KMS-11 (cell line): ENCODE measurements around the gene P2RY2.
A peak's percentile ranks its signal among the peaks of the same experiment; 100 is the strongest.

Source experiments
- H2AFZ ChIP-seq: fragments of 200-600 bp; sonication (generic); 2 replicates; pipeline ENCODE4 v1.6.1; 2016; ENCODE audit warnings: antibody characterized with exemption, mixed run types, low read depth
- H3K27ac ChIP-seq: fragments of 200-600 bp; sonication (generic); 2 replicates; pipeline ENCODE4 v1.6.1; 2016; ENCODE audit warnings: mild to moderate bottlenecking, mixed run types
- H3K27me3 ChIP-seq: fragments of 200-600 bp; sonication (generic); 2 replicates; pipeline ENCODE4 v1.6.1; 2017; ENCODE audit warnings: mild to moderate bottlenecking, low read depth, mixed run types, moderate library complexity; ENCODE audit not compliant: insufficient read depth
- H3K36me3 ChIP-seq: fragments of 200-600 bp; sonication (generic); 2 replicates; pipeline ENCODE4 v1.6.1; 2017; ENCODE audit warnings: mild to moderate bottlenecking, mixed run types; ENCODE audit not compliant: insufficient read depth
- H3K4me1 ChIP-seq: fragments of 200-600 bp; sonication (generic); 2 replicates; pipeline ENCODE4 v1.6.1; 2016; ENCODE audit warnings: mild to moderate bottlenecking, low read depth, mixed run types; ENCODE audit not compliant: poor library complexity, severe bottlenecking
- H3K4me2 ChIP-seq: fragments of 200-600 bp; sonication (generic); 2 replicates; pipeline ENCODE4 v1.7.0; 2016; ENCODE audit warnings: mild to moderate bottlenecking, mixed run types
- H3K4me3 ChIP-seq: fragments of 200-600 bp; sonication (generic); IDR thresholded peaks from 2 replicates; pipeline ENCODE4 v1.6.1; 2017; ENCODE audit warnings: low read depth, low read length, mixed read lengths; ENCODE audit not compliant: insufficient read depth
- H3K79me2 ChIP-seq: fragments of 200-600 bp; sonication (generic); 2 replicates; pipeline ENCODE4 v1.6.1; 2016; ENCODE audit warnings: low read depth, mixed run types; ENCODE audit not compliant: insufficient read depth
- H3K9ac ChIP-seq: fragments of 200-600 bp; sonication (generic); 2 replicates; pipeline ENCODE4 v1.6.1; 2016; ENCODE audit warnings: mild to moderate bottlenecking, mixed run types
- H4K20me1 ChIP-seq: fragments of 200-600 bp; sonication (generic); 2 replicates; pipeline ENCODE4 v1.6.1; 2016; ENCODE audit warnings: mild to moderate bottlenecking, mixed run types; ENCODE audit not compliant: insufficient read depth
- TF ChIP-seq, protein P1 (sequence below): fragments of 200-600 bp; sonication (generic); conservative IDR thresholded peaks from 2 replicates; pipeline ENCODE4 v1.6.1; 2017; ENCODE audit warnings: low read depth, mild to moderate bottlenecking, antibody characterized with exemption, low read length, moderate library complexity, mixed read lengths

Gene P2RY2

DNA sequence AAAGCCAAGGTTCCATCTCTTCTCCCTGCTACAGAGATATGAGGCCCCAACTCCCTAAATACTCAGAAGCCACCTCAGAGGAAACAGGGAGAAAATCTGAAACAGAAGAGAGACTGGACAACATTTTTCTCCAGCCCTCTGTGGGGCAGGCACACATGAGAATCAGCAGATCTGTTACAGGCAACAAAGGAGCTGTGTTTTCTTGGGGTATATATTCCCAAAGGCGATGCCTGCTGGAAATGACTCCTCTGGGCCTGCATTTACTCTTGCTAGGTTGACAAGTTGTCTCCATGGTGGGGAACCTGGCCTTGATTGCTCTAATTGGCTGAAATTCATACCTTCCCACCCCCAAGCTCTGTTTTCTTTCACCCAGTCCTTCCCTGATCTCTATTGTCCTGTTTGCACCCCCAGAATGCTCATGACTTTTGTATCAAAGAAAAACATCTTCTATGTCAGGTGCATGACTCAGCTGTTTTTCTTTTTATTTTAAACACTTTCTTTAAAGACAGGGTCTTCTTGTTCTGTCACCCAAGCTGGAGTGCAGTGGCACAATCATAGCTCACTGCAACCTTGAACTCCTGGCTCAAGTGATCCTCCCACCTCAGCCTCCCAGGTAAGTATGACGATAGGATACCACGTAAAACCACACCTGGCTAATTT, 30.6 kb downstream of the P2RY2 start:
- H2AFZ ChIP-seq, result peak overlapping the region; percentile 55
- no peaks in the 10 kb centered on the region; the same call in 1 of the 2 replicates for H3K36me3 ChIP-seq
- no peak overlapping the region for H3K4me3 ChIP-seq
- H3K4me1 ChIP-seq, result peaks cover 53% of the 10 kb centered on the region
- H3K4me2 ChIP-seq, result peak overlapping the region; percentile 84
- no peaks in the 10 kb centered on the region for H3K79me2 ChIP-seq
- no peaks in the 10 kb centered on the region for H3K27me3 ChIP-seq
- peak overlapping the region; percentile 95 for H3K27ac ChIP-seq
- TF ChIP-seq, protein P1, sequence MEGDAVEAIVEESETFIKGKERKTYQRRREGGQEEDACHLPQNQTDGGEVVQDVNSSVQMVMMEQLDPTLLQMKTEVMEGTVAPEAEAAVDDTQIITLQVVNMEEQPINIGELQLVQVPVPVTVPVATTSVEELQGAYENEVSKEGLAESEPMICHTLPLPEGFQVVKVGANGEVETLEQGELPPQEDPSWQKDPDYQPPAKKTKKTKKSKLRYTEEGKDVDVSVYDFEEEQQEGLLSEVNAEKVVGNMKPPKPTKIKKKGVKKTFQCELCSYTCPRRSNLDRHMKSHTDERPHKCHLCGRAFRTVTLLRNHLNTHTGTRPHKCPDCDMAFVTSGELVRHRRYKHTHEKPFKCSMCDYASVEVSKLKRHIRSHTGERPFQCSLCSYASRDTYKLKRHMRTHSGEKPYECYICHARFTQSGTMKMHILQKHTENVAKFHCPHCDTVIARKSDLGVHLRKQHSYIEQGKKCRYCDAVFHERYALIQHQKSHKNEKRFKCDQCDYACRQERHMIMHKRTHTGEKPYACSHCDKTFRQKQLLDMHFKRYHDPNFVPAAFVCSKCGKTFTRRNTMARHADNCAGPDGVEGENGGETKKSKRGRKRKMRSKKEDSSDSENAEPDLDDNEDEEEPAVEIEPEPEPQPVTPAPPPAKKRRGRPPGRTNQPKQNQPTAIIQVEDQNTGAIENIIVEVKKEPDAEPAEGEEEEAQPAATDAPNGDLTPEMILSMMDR, result no peak
- H4K20me1 ChIP-seq, result no peaks in the 10 kb centered on the region
- peak overlapping the region; percentile 67 for H3K9ac ChIP-seq

DNA sequence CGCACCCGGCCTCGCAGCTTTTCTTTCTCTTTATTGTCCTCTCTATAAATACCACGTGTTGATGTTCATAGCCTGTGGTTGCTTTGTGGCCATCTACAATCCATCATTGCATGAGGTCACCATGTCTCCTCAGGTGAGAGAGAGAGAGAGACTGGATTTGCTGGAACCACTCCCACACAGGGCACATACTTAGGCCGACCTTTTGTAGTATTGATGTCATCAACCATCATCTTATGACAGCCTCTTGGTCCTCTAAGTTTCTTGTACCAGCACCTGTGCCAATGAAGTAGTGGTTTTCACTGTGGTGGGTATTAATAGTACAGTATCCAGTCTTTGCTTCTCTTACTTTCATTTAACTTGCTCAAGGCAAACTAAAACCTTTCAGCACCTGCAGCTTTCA, 31.2 kb downstream of the P2RY2 start:
- peak overlapping the region; percentile 84 for H3K4me2 ChIP-seq
- H2AFZ ChIP-seq, result peak overlapping the region; percentile 55
- H3K9ac ChIP-seq, result peak overlapping the region; percentile 67
- no peaks in the 10 kb centered on the region; the same call in 1 of the 2 replicates for H3K36me3 ChIP-seq
- no peaks in the 10 kb centered on the region for H3K79me2 ChIP-seq
- H3K27ac ChIP-seq, result peak overlapping the region; percentile 95
- TF ChIP-seq, protein P1, result no peak
- H3K27me3 ChIP-seq, result no peaks in the 10 kb centered on the region
- H4K20me1 ChIP-seq, result no peaks in the 10 kb centered on the region
- H3K4me3 ChIP-seq, result no peak overlapping the region
- H3K4me1 ChIP-seq, result peaks cover 53% of the 10 kb centered on the region

- no peaks in the 10 kb centered on the region; the same call in 1 of the 2 replicates for H3K36me3 ChIP-seq
- no peak overlapping the region for H3K4me3 ChIP-seq
- H3K4me2 ChIP-seq, result peak overlapping the region; percentile 84
- peak overlapping the region; percentile 55 for H2AFZ ChIP-seq
- peaks cover 53% of the 10 kb centered on the region for H3K4me1 ChIP-seq
- H3K9ac ChIP-seq, result peak overlapping the region; percentile 31; the same call in 1 of the 2 replicates
- no peaks in the 10 kb centered on the region for H3K79me2 ChIP-seq
- H3K27me3 ChIP-seq, result no peaks in the 10 kb centered on the region
- H3K27ac ChIP-seq, result peak overlapping the region; percentile 95
- TF ChIP-seq, protein P1, result 0 out of 2 replicates have a peak, but pooled peaks have one; percentile 19
- H4K20me1 ChIP-seq, result no peaks in the 10 kb centered on the region
Observed at GRCh38 chr11:73249853-73250783, 32.0 kb downstream of the P2RY2 start.

DNA sequence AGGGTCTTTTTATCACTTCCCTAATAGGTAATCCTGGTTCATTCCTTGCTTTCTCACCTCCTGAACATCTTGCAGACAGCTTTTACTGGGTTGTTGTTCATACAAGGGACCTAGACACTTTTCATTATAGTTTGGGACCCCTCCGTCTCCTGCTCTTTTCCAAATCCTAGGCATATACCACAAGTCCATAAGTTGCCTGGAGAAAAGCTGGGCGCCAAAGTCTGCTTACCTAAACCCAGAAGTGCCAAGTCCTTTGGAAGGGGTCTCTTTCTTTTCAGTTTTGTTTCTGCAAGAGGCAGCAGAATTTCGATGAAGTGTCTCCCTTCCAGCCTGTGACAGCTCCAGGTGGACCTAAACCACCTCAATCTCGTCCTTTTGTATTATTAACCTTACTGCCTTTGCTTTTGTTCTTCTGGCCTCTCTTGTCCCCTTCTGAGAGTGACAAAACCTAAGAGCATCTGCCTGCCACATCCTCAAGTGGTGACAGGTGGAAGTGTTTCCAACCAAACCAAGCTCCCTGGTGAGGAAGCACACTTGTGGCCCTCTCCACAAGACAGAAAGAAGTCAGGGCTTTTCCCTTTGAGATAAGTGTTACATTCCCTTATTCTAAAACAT, 34.6 kb downstream of the P2RY2 start:
- peak overlapping the region; percentile 11; the same call in 1 of the 2 replicates for H3K27ac ChIP-seq
- H3K4me3 ChIP-seq, result no peak overlapping the region
- H2AFZ ChIP-seq, result no peak overlapping the region; the same call in 1 of the 2 replicates
- no peaks in the 10 kb centered on the region for H3K79me2 ChIP-seq
- H3K4me1 ChIP-seq, result peaks cover 41% of the 10 kb centered on the region
- TF ChIP-seq, protein P1, result 0 out of 2 replicates have a peak, but pooled peaks have one; percentile 25
- no peaks in the 10 kb centered on the region for H3K27me3 ChIP-seq
- H3K36me3 ChIP-seq, result no peaks in the 10 kb centered on the region; the same call in 1 of the 2 replicates
- H3K4me2 ChIP-seq, result peak overlapping the region; percentile 63
- H3K9ac ChIP-seq, result no peak overlapping the region
- H4K20me1 ChIP-seq, result no peaks in the 10 kb centered on the region
